ENCODE measurements around the gene SLIT1.

Gene SLIT1

GRCh38 chr10:97150616-97151015 lies 35.1 kb downstream of the SLIT1 start:
- DNase-seq (ENCODE audit: extremely low spot score), result no peak
- TF ChIP-seq ARNT (IDR thresholded peaks at IDR 0.05) (no peak), NFRKB (IDR thresholded peaks at IDR 0.05) (no peak), SP1 (IDR thresholded peaks at IDR 0.05) (no peak), ZNF384 (IDR thresholded peaks at IDR 0.05) (no peak), L3MBTL2 (conservative IDR thresholded peaks at IDR 0.05) (no peak), LEF1 (IDR thresholded peaks at IDR 0.05; ENCODE audit: borderline replicate concordance) (no peak)
- ChIA-PET CTCF (no interaction called here), POLR2A (interaction anchor here (1.1 kb wide), 1 partner anchor 11 kb away, joined by 3 read pairs; no protein-coding TSS in a partner anchor)

DNA sequence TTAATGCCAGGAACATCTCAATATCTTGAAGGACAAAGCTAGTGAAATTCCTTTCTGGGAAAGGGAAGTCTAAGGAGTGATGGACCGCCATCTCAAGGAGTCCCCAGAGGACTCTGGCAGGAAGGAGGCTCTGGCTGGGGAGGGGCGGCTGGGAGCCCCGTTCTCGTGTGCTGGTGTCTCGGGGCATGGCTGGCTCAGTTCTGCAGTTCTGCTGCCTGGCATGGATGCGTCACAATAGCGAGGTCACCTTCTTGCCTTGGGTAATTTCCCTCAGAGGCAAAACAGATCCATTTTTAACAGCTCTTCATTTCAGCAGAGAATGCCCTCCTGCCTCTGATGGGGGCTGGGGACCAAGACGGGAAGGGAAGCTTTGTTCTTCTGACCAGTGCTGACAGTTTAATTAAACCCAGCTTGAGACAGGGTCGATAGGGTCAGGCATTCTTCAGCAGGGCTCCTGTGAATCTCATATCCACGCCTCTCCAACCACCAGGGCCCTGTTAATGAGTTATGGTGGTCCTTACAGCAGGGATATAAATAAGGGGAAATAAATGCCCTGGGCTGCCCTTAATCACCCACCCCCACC lies 35.7 kb downstream of the SLIT1 start:
- POLR2A ChIA-PET, result interaction anchor here (1.1 kb wide), 1 partner anchor 11 kb away, joined by 3 read pairs; no protein-coding TSS in a partner anchor
- CTCF ChIA-PET, result interaction anchor here (0.6 to 0.7 kb wide), 2 partner anchors 26 to 60 kb away, joined by 3 read pairs; no protein-coding TSS in a partner anchor
- TF ChIP-seq LEF1 (IDR thresholded peaks at IDR 0.05; ENCODE audit: borderline replicate concordance), result no peak
- no peak for TF ChIP-seq FOXM1 (IDR thresholded peaks at IDR 0.05; ENCODE audit: borderline replicate concordance)
- TF ChIP-seq ELF4 (IDR thresholded peaks at IDR 0.05), result no peak
- TF ChIP-seq CTBP1 (IDR thresholded peaks at IDR 0.05; ENCODE audit: borderline replicate concordance), result no peak
- no peak for TF ChIP-seq NFRKB (IDR thresholded peaks at IDR 0.05)
- no peak for TF ChIP-seq FOXA1 (IDR thresholded peaks at IDR 0.05)
- no peak for TF ChIP-seq TARDBP (IDR thresholded peaks at IDR 0.05)
- TF ChIP-seq BHLHE40 (IDR thresholded peaks at IDR 0.05; ENCODE audit: borderline replicate concordance), result no peak
- TF ChIP-seq ARNT (IDR thresholded peaks at IDR 0.05), result no peak
- no peak for TF ChIP-seq L3MBTL2 (conservative IDR thresholded peaks at IDR 0.05)
- TF ChIP-seq SP1 (IDR thresholded peaks at IDR 0.05), result no peak
- TF ChIP-seq FOXK2 (IDR thresholded peaks at IDR 0.05), result no peak
- TF ChIP-seq, protein P1, sequence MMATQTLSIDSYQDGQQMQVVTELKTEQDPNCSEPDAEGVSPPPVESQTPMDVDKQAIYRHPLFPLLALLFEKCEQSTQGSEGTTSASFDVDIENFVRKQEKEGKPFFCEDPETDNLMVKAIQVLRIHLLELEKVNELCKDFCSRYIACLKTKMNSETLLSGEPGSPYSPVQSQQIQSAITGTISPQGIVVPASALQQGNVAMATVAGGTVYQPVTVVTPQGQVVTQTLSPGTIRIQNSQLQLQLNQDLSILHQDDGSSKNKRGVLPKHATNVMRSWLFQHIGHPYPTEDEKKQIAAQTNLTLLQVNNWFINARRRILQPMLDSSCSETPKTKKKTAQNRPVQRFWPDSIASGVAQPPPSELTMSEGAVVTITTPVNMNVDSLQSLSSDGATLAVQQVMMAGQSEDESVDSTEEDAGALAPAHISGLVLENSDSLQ (IDR thresholded peaks at IDR 0.05), result no peak
- no peak for TF ChIP-seq HDGF (IDR thresholded peaks at IDR 0.05; ENCODE audit: borderline replicate concordance)
- DNase-seq (ENCODE audit: extremely low spot score), result no peak

GRCh38 chr10:97149079-97149531 lies 36.7 kb downstream of the SLIT1 start:
- no peak for DNase-seq (ENCODE audit: extremely low spot score)
- ChIA-PET POLR2A (no interaction called here), CTCF (no interaction called here)
- no peak for TF ChIP-seq SP1 (IDR thresholded peaks at IDR 0.05)
- no peak for TF ChIP-seq NFRKB (IDR thresholded peaks at IDR 0.05)
- TF ChIP-seq L3MBTL2 (conservative IDR thresholded peaks at IDR 0.05), result no peak
- no peak for TF ChIP-seq LEF1 (IDR thresholded peaks at IDR 0.05; ENCODE audit: borderline replicate concordance)
- no peak for TF ChIP-seq FOXA1 (IDR thresholded peaks at IDR 0.05)
- TF ChIP-seq HDGF (IDR thresholded peaks at IDR 0.05; ENCODE audit: borderline replicate concordance), result no peak
- no peak for TF ChIP-seq ARNT (IDR thresholded peaks at IDR 0.05)
- TF ChIP-seq FOXK2 (IDR thresholded peaks at IDR 0.05), result no peak
- TF ChIP-seq, protein P1 (IDR thresholded peaks at IDR 0.05), result peak; percentile 45; the same call in 1 of the 2 replicates

- CTCF ChIA-PET, result no interaction called here
- POLR2A ChIA-PET, result no interaction called here
- no peak for DNase-seq (ENCODE audit: extremely low spot score)
- TF ChIP-seq L3MBTL2 (conservative IDR thresholded peaks at IDR 0.05) (no peak), HDGF (IDR thresholded peaks at IDR 0.05; ENCODE audit: borderline replicate concordance) (no peak), BHLHE40 (IDR thresholded peaks at IDR 0.05; ENCODE audit: borderline replicate concordance) (no peak), SP1 (IDR thresholded peaks at IDR 0.05) (no peak), CTBP1 (IDR thresholded peaks at IDR 0.05; ENCODE audit: borderline replicate concordance) (no peak), ELF4 (IDR thresholded peaks at IDR 0.05) (no peak)
- TF ChIP-seq, protein P1 (IDR thresholded peaks at IDR 0.05), result no peak
Measured at GRCh38 chr10:97144297-97144696, 41.5 kb downstream of the SLIT1 start.

- no peak for TF ChIP-seq ARNT (IDR thresholded peaks at IDR 0.05)
- TF ChIP-seq ELF4 (IDR thresholded peaks at IDR 0.05), result no peak
- TF ChIP-seq FOXK2 (IDR thresholded peaks at IDR 0.05), result no peak
- TF ChIP-seq, protein P1 (IDR thresholded peaks at IDR 0.05), result no peak
- TF ChIP-seq FOXA1 (IDR thresholded peaks at IDR 0.05), result no peak
- TF ChIP-seq LEF1 (IDR thresholded peaks at IDR 0.05; ENCODE audit: borderline replicate concordance), result no peak
- TF ChIP-seq SUZ12 (IDR thresholded peaks at IDR 0.05), result no peak
- no peak for TF ChIP-seq NFRKB (IDR thresholded peaks at IDR 0.05)
- TF ChIP-seq ZNF384 (IDR thresholded peaks at IDR 0.05), result no peak
- TF ChIP-seq HDGF (IDR thresholded peaks at IDR 0.05; ENCODE audit: borderline replicate concordance), result no peak
- no peak for TF ChIP-seq SP1 (IDR thresholded peaks at IDR 0.05)
- TF ChIP-seq CTBP1 (IDR thresholded peaks at IDR 0.05; ENCODE audit: borderline replicate concordance), result no peak
- TF ChIP-seq BHLHE40 (IDR thresholded peaks at IDR 0.05; ENCODE audit: borderline replicate concordance), result no peak
- TF ChIP-seq FOXM1 (IDR thresholded peaks at IDR 0.05; ENCODE audit: borderline replicate concordance), result no peak
- no peak for TF ChIP-seq TARDBP (IDR thresholded peaks at IDR 0.05)
- ChIA-PET POLR2A (no interaction called here), CTCF (no interaction called here)
- DNase-seq (ENCODE audit: extremely low spot score), result no peak
Measured at GRCh38 chr10:97142834-97143233, 42.9 kb downstream of the SLIT1 start.
